ENCODE data around the gene PABPC1L. TPM values are rescaled to one million over a fixed set of nuclear protein-coding genes. Genes with fewer than 3 reads are reported as not detected.

PABPC1L gene
- total RNA-seq, 1 donor: 6.6 TPM

GRCh38 chr20:44946271-44946852 lies 36.5 kb downstream of the PABPC1L start:
- H3K27me3 ChIP-seq (ENCODE audit: insufficient read depth, low read length): no peaks in the 10 kb centered on the region
- no peak overlapping the region for H3K4me3 ChIP-seq (ENCODE audit: low read length)
- peaks cover 7% of the 10 kb centered on the region for H3K4me1 ChIP-seq (ENCODE audit: insufficient read depth, low read length)
- no peaks in the 10 kb centered on the region for H3K9me3 ChIP-seq (ENCODE audit: low read depth, low read length)

DNA sequence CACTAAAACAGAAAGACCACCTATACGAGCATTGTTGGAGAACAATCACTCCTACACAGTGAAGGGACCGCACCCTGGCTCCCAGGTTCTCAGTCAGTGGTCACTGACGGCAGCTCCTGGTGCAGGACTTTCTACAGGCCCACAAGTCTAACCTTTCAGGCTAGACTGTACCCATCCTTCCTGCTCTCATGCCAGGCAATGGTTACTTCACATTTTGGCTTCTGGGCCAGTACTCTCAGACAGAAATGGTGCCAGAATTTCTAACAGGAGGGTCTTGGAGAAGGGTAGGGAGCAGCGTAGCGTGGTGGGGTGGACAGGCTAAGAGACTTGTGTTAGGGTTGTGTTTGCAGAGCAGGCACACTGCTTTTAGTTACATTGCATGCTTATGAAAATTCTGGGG lies 38.2 kb downstream of the PABPC1L start:
- Histone ChIP-seq H3K4me1 (ENCODE audit: insufficient read depth, low read length) (peaks cover 15% of the 10 kb centered on the region), H3K4me3 (ENCODE audit: low read length) (no peak overlapping the region), H3K9me3 (ENCODE audit: low read depth, low read length) (no peaks in the 10 kb centered on the region), H3K27me3 (ENCODE audit: insufficient read depth, low read length) (no peaks in the 10 kb centered on the region)

DNA sequence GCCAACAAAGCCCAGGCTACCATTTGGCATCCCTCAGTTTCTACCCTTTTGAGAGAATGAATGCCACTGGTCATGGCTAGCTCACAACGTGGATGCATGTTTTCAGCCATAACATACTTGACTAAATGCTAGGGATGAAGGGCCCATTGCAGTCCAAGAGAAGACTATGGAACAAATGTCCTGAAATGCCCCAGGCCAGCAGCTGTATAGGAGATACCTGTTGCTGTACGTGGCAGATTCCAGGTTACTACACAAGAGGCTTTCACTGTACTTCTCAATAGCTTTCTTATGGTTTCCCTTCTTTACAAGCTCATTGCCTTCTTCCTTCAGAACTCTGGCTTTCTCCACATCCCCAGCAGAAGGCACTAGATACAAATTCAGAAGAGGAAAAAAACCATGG lies 38.7 kb downstream of the PABPC1L start:
- peaks cover 17% of the 10 kb centered on the region for H3K4me1 ChIP-seq (ENCODE audit: insufficient read depth, low read length)
- no peaks in the 10 kb centered on the region for H3K9me3 ChIP-seq (ENCODE audit: low read depth, low read length)

DNA sequence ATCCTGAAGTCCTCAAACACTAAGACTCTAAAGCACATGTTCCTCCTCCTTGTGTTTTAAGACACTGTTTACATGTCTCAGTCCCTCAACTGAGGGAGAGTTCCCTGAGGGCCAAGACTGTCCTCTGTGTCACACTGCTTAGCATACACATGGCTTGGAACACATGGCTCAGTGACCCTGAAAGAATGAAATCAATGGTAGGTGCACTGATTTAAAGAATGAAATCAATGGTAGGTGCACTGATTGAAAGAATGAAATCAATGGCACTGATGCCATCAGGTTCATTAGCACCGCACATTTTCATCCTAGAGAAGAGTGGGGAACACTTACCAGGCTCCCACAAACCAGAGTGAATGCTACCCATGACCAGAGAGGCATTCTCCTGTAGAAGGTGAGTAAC lies 40.5 kb downstream of the PABPC1L start:
- Histone ChIP-seq H3K4me1 (ENCODE audit: insufficient read depth, low read length) (peaks cover 23% of the 10 kb centered on the region), H3K4me3 (ENCODE audit: low read length) (no peak overlapping the region), H3K9me3 (ENCODE audit: low read depth, low read length) (no peaks in the 10 kb centered on the region), H3K27me3 (ENCODE audit: insufficient read depth, low read length) (no peaks in the 10 kb centered on the region)

More for the DNA sequence above, 38.7 kb downstream of the PABPC1L start:
- Histone ChIP-seq H3K27me3 (ENCODE audit: insufficient read depth, low read length) (no peaks in the 10 kb centered on the region), H3K4me3 (ENCODE audit: low read length) (no peak overlapping the region)

- Histone ChIP-seq H3K27me3 (ENCODE audit: insufficient read depth, low read length) (no peaks in the 10 kb centered on the region), H3K9me3 (ENCODE audit: low read depth, low read length) (no peaks in the 10 kb centered on the region), H3K4me1 (ENCODE audit: insufficient read depth, low read length) (peaks cover 20% of the 10 kb centered on the region), H3K4me3 (ENCODE audit: low read length) (no peak overlapping the region)
Measured at GRCh38 chr20:44952731-44953130, 42.9 kb downstream of the PABPC1L start.

DNA sequence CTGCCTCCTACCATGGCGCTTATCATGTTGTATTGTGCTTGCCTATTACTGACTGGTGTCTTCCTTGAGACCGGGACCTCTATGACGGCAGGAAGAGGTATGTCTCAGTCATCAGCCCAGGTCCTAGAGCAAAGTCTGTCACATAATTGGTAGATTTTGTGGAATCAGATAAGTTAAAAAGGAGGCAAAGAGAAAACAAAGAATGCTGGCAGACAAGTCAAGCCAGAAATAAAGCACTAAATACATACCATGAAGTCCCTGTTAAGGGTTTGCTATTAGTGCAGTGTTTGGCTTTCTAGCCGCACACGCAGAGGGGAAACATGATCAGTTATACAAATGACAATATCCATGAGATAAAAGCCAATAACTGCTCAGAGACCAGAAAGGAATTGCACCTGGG lies 44.4 kb downstream of the PABPC1L start:
- Histone ChIP-seq H3K4me3 (ENCODE audit: low read length) (no peak overlapping the region), H3K9me3 (ENCODE audit: low read depth, low read length) (no peaks in the 10 kb centered on the region), H3K4me1 (ENCODE audit: insufficient read depth, low read length) (peaks cover 31% of the 10 kb centered on the region), H3K27me3 (ENCODE audit: insufficient read depth, low read length) (no peaks in the 10 kb centered on the region)

GRCh38 chr20:44955270-44955669 lies 45.4 kb downstream of the PABPC1L start:
- Histone ChIP-seq H3K4me1 (ENCODE audit: insufficient read depth, low read length) (peaks cover 39% of the 10 kb centered on the region), H3K4me3 (ENCODE audit: low read length) (no peak overlapping the region), H3K27me3 (ENCODE audit: insufficient read depth, low read length) (no peaks in the 10 kb centered on the region), H3K9me3 (ENCODE audit: low read depth, low read length) (no peaks in the 10 kb centered on the region)

GRCh38 chr20:44956410-44956809 lies 46.5 kb downstream of the PABPC1L start:
- H3K4me3 ChIP-seq (ENCODE audit: low read length): no peak overlapping the region
- no peaks in the 10 kb centered on the region for H3K27me3 ChIP-seq (ENCODE audit: insufficient read depth, low read length)
- H3K4me1 ChIP-seq (ENCODE audit: insufficient read depth, low read length): peaks cover 48% of the 10 kb centered on the region
- H3K9me3 ChIP-seq (ENCODE audit: low read depth, low read length): no peaks in the 10 kb centered on the region

- H3K27me3 ChIP-seq (ENCODE audit: insufficient read depth, low read length): no peaks in the 10 kb centered on the region
- H3K4me1 ChIP-seq (ENCODE audit: insufficient read depth, low read length): peaks cover 39% of the 10 kb centered on the region
- no peak overlapping the region for H3K4me3 ChIP-seq (ENCODE audit: low read length)
- no peaks in the 10 kb centered on the region for H3K9me3 ChIP-seq (ENCODE audit: low read depth, low read length)
Measured at GRCh38 chr20:44958276-44958675, 48.4 kb downstream of the PABPC1L start.

GRCh38 chr20:44959082-44959637 lies 49.3 kb downstream of the PABPC1L start:
- H3K4me3 ChIP-seq (ENCODE audit: low read length): peak overlapping the region; percentile 73
- no peaks in the 10 kb centered on the region for H3K27me3 ChIP-seq (ENCODE audit: insufficient read depth, low read length)
- peaks cover 38% of the 10 kb centered on the region for H3K4me1 ChIP-seq (ENCODE audit: insufficient read depth, low read length)

GRCh38 chr20:44959638-44960102 lies 49.8 kb downstream of the PABPC1L start:
- no peaks in the 10 kb centered on the region for H3K27me3 ChIP-seq (ENCODE audit: insufficient read depth, low read length)
- peaks cover 38% of the 10 kb centered on the region for H3K4me1 ChIP-seq (ENCODE audit: insufficient read depth, low read length)
- peak overlapping the region; percentile 73 for H3K4me3 ChIP-seq (ENCODE audit: low read length)
- no peaks in the 10 kb centered on the region for H3K9me3 ChIP-seq (ENCODE audit: low read depth, low read length)

More at GRCh38 chr20:44959082-44959637, 49.3 kb downstream of the PABPC1L start:
- H3K9me3 ChIP-seq (ENCODE audit: low read depth, low read length): no peaks in the 10 kb centered on the region

DNA sequence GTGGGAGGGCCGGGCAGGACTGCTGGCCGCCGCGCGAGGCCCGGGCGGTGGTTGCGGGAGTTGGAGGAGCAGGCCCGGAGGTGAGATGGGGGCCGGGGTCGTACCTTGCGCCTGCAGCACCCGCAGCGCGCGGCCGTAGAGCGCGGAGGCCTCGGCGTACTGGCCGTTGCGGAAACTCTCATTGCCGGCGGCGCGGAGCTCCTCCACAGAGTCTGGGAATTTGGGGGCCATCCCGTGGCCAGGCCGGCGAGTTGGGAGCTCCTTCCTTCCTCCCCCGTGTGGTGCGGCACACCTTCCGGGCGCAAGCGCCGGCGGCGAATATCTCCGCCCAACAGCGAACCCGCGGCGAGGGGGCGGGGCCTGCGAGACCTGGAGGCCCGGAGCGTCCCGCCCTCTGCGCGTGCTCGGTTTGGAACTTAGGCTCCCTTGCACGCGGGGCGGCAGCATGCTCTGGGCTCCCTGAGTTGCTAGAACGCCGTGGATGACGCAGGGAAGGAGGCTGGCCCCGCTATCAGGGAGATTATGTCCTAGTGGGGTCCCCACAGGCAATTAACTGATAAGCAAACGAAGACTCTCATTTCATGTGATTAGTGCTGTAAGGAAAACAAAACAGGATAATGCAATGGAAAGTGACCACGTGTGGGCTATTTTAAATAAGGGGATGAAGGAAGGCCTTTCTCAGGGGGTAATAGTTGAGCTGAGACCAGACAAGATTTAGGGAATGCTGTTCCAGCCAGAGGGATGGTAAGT lies 50.4 kb downstream of the PABPC1L start, which contains the start of gene TOMM34:
Gene TOMM34 (minus strand): TSS at position 295 of the 750 bp plus-strand sequence. CDS start 64 bp downstream, at position 231.
- Histone ChIP-seq H3K9me3 (ENCODE audit: low read depth, low read length) (no peaks in the 10 kb centered on the region), H3K27me3 (ENCODE audit: insufficient read depth, low read length) (no peaks in the 10 kb centered on the region), H3K4me1 (ENCODE audit: insufficient read depth, low read length) (peaks cover 32% of the 10 kb centered on the region), H3K4me3 (ENCODE audit: low read length) (peak within 1 kb of the TSS; percentile 73)

- no peaks in the 10 kb centered on the region for H3K27me3 ChIP-seq (ENCODE audit: insufficient read depth, low read length)
- no peaks in the 10 kb centered on the region for H3K9me3 ChIP-seq (ENCODE audit: low read depth, low read length)
- peaks cover 35% of the 10 kb centered on the region for H3K4me1 ChIP-seq (ENCODE audit: insufficient read depth, low read length)
- no peak overlapping the region for H3K4me3 ChIP-seq (ENCODE audit: low read length)
Measured at GRCh38 chr20:44961011-44961869, 51.4 kb downstream of the PABPC1L start.

DNA sequence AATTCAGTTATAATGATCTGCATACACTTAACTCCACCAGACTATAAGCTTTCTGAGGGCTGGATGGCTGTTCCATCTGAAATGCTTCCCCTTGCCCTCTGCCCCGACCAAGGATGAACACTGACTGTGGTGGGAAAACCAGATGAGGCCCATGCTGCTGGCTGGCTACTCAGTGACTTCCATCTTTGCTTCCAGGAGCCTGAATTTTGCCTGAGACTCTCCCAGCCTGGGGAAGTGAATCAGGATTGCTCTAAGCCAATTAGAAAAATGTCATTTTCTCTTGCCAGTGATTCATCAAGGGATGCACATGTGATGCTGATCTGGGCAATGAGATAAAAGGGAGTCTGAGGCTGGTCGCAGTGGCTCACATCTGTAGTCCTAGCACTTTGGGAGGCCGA lies 52.0 kb downstream of the PABPC1L start:
- no peaks in the 10 kb centered on the region for H3K27me3 ChIP-seq (ENCODE audit: insufficient read depth, low read length)
- peaks cover 35% of the 10 kb centered on the region for H3K4me1 ChIP-seq (ENCODE audit: insufficient read depth, low read length)
- no peak overlapping the region for H3K4me3 ChIP-seq (ENCODE audit: low read length)
- no peaks in the 10 kb centered on the region for H3K9me3 ChIP-seq (ENCODE audit: low read depth, low read length)

GRCh38 chr20:44962483-44962882 lies 52.6 kb downstream of the PABPC1L start:
- Histone ChIP-seq H3K4me3 (ENCODE audit: low read length) (no peak overlapping the region), H3K4me1 (ENCODE audit: insufficient read depth, low read length) (peaks cover 35% of the 10 kb centered on the region)

More at GRCh38 chr20:44962483-44962882, 52.6 kb downstream of the PABPC1L start:
- H3K9me3 ChIP-seq (ENCODE audit: low read depth, low read length): no peaks in the 10 kb centered on the region
- H3K27me3 ChIP-seq (ENCODE audit: insufficient read depth, low read length): no peaks in the 10 kb centered on the region
